Bronchus fibroblast of lung (primary cell): ENCODE measurements around the gene DHRS3. TPM values are rescaled to one million over a fixed set of nuclear protein-coding genes. Genes with fewer than 3 reads are reported as not detected.

ENCODE experiments used
- total RNA-seq: library from RNA; depleted of rRNA; stranded (reverse); fragments of >200 nt; gene quantifications from 2 replicates; pipeline ENCODE4 v1.2.3, GENCODE V29; 2015

DHRS3 gene
- 17.1 and 21.6 TPM in 2 replicates for total RNA-seq

GRCh38 chr1:12617901-12618660, at the start of gene DHRS3:
Gene DHRS3, minus strand, starts transcription at chr1:12618210. Its CDS starts 862 bp downstream, at chr1:12617348.

GRCh38 chr1:12643785-12644184, 25.8 kb upstream of the DHRS3 start, which contains the start of gene AADACL4:
Gene AADACL4, plus strand, starts transcription at chr1:12644085. Its CDS starts 462 bp downstream, at chr1:12644547.

Other genes starting within 250 kb of the DHRS3 start
- not detected in 2 replicates for gene AADACL4, start 25.9 kb upstream of the DHRS3 start, total RNA-seq
- gene AADACL3, start 97.9 kb upstream of the DHRS3 start, total RNA-seq = not detected in 2 replicates
- not detected in 2 replicates for gene CFAP107, start 128.0 kb upstream of the DHRS3 start, total RNA-seq
- not detected in 2 replicates for gene PRAMEF12, start 155.5 kb upstream of the DHRS3 start, total RNA-seq
- gene PRAMEF1, start 173.2 kb upstream of the DHRS3 start, total RNA-seq = not detected in 2 replicates
- not detected in 2 replicates for gene PRAMEF11, start 213.2 kb upstream of the DHRS3 start, total RNA-seq
- gene HNRNPCL1, start 230.5 kb upstream of the DHRS3 start, total RNA-seq = not detected in 2 replicates
- not detected in 2 replicates for gene PRAMEF2, start 238.9 kb upstream of the DHRS3 start, total RNA-seq